Measurements from ENCODE around the gene ASTL. TPM values are rescaled to one million over a fixed set of nuclear protein-coding genes. Genes with fewer than 3 reads are reported as not detected.

Gene ASTL
- total RNA-seq, 1 donor from 2014 or later = not detected

DNA sequence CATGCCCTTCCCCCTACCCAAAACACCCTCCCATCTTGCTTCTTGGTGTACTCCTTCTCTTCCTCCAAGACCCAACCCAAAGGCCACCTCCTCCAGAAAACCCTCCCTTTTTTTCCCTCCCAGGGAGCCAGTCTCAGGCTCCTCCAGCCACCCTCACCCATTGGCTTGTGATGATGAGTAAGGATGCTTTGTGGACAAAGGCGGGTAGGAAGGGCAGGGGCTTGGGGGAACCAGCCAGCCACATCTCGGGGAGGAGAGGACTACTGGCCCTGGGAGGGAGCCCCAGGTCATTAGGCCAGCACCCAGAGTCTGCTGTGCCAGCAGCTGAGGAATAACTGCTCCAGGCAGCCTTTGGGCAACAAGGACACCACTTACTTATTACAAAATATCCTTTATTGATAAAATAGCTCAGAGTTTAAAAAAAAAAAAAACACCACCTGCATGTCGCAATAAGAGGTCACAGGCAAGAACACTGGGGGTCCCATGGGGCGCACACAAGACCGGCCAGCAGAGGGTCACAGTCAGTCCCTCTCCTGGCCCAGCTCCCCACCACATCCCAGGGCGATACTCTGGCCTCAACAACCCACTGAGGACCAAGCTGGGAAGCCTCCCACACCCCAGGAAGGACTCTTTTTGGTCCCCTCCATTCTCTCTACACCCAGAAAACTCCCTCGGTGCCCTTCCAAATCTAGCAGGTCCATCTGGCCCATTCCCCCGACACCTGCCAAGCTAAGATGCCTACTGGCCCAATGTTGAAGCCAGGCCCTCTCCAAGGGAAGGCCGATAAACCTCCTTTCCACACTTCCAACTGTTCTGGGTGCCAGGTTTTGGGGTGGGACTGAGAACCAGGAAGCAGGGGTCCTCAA lies 25.6 kb downstream of the ASTL start:
- Histone ChIP-seq H3K36me3 (ENCODE audit: control insufficient read depth, insufficient read depth, low read length) (no peaks in the 10 kb centered on the region), H3K4me3 (ENCODE audit: low read depth, low read length) (no peak overlapping the region), H3K27me3 (ENCODE audit: control insufficient read depth, insufficient read depth, low read length) (peaks cover 9% of the 10 kb centered on the region)
- TF ChIP-seq, protein P1, sequence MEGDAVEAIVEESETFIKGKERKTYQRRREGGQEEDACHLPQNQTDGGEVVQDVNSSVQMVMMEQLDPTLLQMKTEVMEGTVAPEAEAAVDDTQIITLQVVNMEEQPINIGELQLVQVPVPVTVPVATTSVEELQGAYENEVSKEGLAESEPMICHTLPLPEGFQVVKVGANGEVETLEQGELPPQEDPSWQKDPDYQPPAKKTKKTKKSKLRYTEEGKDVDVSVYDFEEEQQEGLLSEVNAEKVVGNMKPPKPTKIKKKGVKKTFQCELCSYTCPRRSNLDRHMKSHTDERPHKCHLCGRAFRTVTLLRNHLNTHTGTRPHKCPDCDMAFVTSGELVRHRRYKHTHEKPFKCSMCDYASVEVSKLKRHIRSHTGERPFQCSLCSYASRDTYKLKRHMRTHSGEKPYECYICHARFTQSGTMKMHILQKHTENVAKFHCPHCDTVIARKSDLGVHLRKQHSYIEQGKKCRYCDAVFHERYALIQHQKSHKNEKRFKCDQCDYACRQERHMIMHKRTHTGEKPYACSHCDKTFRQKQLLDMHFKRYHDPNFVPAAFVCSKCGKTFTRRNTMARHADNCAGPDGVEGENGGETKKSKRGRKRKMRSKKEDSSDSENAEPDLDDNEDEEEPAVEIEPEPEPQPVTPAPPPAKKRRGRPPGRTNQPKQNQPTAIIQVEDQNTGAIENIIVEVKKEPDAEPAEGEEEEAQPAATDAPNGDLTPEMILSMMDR (IDR thresholded peaks at IDR 0.05; ENCODE audit: insufficient read depth, low read length, severe bottlenecking) = no peak
- no peak for DNase-seq (ENCODE audit: low read depth)
- FAIRE-seq = no peak

DNA sequence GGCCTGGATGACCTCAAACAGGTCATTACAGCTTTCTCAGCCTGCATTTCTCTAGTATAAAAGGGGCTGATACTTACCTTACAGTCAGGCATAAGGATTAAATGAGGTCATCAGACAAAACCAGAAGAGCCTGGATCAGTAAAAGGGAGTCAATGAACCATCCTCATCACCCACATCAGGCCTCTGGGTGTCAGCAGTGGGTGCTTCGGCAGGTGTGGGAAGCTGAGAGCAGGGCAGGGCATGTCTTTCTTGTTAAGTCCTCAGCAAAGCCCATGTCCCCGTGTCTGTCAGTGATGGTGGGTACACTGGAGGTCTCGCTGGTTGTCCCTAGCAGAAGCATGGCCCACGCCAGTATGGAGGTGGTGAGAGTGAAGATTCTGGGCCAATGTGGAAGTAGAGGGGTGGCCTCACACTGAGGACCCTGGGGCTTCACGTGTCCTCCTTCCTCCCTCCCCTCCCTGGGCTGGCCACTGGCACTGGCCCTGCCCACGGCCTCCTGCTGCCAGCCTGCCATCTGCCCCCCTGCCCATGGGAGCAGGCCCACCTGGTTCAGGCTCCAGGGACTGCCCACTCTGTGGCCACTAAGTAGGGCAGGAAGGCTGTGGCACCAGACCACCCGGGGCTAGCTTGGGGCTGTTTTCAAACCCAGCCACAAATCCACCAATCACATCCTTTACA lies 26.3 kb downstream of the ASTL start:
- TF ChIP-seq, protein P1 (IDR thresholded peaks at IDR 0.05; ENCODE audit: insufficient read depth, low read length, severe bottlenecking) = no peak
- DNase-seq (ENCODE audit: low read depth) (peak; percentile 9), FAIRE-seq (peak; percentile 7)

DNA sequence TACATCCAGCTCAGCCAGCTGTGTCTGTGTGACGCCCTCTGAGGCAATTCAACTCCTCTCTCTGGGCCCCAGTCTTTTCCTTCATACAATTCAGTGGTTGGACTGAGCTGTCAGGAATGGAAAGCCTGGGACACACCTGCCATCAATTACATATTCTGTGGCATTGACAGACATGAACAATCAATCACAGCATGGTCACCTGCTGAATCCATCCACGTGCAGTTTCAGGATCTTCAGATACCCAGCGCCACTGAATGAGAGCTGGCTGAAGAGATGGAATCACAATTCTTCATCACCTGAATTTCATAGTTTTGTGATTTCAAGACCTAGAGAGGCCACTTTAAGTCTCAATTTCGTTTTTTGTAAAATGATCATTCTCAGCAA lies 27.1 kb downstream of the ASTL start:
- DNase-seq (ENCODE audit: low read depth) (no peak), FAIRE-seq (no peak)
- TF ChIP-seq, protein P1 (IDR thresholded peaks at IDR 0.05; ENCODE audit: insufficient read depth, low read length, severe bottlenecking) = no peak
- peaks cover 4% of the 10 kb centered on the region for H3K27me3 ChIP-seq (ENCODE audit: control insufficient read depth, insufficient read depth, low read length)
- no peaks in the 10 kb centered on the region for H3K36me3 ChIP-seq (ENCODE audit: control insufficient read depth, insufficient read depth, low read length)
- H3K4me3 ChIP-seq (ENCODE audit: low read depth, low read length) = no peak overlapping the region

More for the DNA sequence above, 26.3 kb downstream of the ASTL start:
- Histone ChIP-seq H3K4me3 (ENCODE audit: low read depth, low read length) (no peak overlapping the region), H3K27me3 (ENCODE audit: control insufficient read depth, insufficient read depth, low read length) (peaks cover 4% of the 10 kb centered on the region), H3K36me3 (ENCODE audit: control insufficient read depth, insufficient read depth, low read length) (no peaks in the 10 kb centered on the region)

DNA sequence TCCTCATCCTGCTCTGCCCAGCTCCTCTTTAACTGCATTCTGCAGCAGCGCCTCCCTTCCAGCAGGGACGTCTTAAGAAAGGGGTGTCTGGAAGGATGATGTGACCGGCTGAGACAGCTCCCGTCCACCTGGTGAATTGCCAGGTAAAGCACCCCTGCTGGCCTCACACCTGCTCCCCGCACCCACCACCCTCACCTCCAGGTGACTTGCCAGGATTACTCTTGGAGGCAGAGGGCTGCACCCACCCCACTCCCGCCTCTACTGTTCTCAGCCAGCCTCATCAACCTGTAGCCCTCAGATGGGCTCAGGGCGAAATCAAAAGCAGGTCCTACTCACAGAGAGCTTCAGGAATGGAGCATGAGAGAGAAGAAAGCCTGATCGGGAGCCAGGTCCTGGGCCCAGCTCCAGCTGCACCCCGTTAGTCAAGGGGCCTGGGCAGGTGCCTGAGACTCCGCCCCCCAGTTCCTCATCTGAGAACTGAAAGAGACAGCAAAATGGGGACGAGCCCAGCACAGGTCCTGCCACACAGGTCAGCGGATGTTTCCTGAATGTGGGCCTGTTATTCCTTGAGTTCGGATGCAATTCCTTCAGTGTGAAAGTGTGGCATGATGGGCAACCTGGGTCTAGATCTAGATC lies 27.6 kb downstream of the ASTL start:
- DNase-seq (ENCODE audit: low read depth) (no peak), FAIRE-seq (no peak)
- Histone ChIP-seq H3K27me3 (ENCODE audit: control insufficient read depth, insufficient read depth, low read length) (peaks cover 4% of the 10 kb centered on the region), H3K4me3 (ENCODE audit: low read depth, low read length) (no peak overlapping the region), H3K36me3 (ENCODE audit: control insufficient read depth, insufficient read depth, low read length) (no peaks in the 10 kb centered on the region)
- TF ChIP-seq, protein P1 (IDR thresholded peaks at IDR 0.05; ENCODE audit: insufficient read depth, low read length, severe bottlenecking) = no peak

DNA sequence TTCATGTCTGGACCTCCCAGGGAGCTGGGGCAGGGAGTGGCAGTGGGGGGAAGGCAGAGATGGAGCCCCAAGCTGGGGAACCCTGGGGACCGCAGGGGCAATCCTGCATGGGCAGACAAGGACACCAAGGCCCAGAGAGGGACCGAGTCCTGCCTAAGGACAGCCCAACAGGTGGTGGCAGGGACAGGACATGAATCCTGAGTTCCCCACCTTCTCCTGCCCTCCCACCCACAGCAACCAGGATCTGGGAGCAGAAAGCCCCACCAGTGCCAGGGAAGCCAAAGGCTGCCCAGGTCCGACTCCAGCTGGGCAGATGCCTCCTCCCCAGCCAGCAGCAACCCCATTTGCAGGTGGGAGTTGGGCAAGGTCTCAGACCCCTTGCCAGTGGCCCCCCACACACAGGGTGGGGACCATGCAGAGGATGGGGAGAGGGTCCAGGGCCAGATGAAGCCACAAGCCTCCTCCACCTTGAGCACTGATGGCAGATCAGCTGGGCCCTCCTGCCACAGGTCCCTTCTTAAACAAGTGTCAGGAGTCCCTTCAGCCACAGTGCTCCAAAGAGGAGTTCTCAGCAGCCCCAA lies 28.3 kb downstream of the ASTL start:
- peaks cover 2% of the 10 kb centered on the region for H3K27me3 ChIP-seq (ENCODE audit: control insufficient read depth, insufficient read depth, low read length)
- DNase-seq (ENCODE audit: low read depth) = no peak
- TF ChIP-seq, protein P1 (IDR thresholded peaks at IDR 0.05; ENCODE audit: insufficient read depth, low read length, severe bottlenecking) = no peak
- H3K36me3 ChIP-seq (ENCODE audit: control insufficient read depth, insufficient read depth, low read length) = no peaks in the 10 kb centered on the region
- no peak for FAIRE-seq
- H3K4me3 ChIP-seq (ENCODE audit: low read depth, low read length) = no peak overlapping the region

Measured in bronchial epithelial cell (primary cell).